GM10248 (cell line): Measurements from ENCODE around the gene KCNS1.

Experiments used
- CTCF ChIA-PET: fragments of 300-600 bp; sonication (Branson Sonifier 250); formaldehyde crosslinking; extraction: SDS; loops from one replicate; lab custom pipeline; 2021; ENCODE audit warnings: antibody characterized with exemption; lab: Yijun Ruan, JAX
- POLR2A ChIA-PET: fragments of 350-650 bp; sonication (Branson Sonifier 250); formaldehyde crosslinking; extraction: SDS; loops from one replicate; lab custom pipeline; 2020; ENCODE audit warnings: antibody characterized with exemption; lab: Yijun Ruan, JAX
- DNase-seq: peaks from one replicate; pipeline ENCODE4 v3.0.0; 2012; ENCODE audit errors: extremely low spot score
- CTCF ChIP-seq: IDR thresholded peaks from 2 replicates; pipeline ENCODE4 v1.5.1; 2012; ENCODE audit warnings: mild to moderate bottlenecking, low read depth; ENCODE audit errors: extremely low read depth, missing control alignments, control extremely low read depth

KCNS1 gene

GRCh38 chr20:45111285-45111684 is 10.4 kb upstream of the KCNS1 start:
- ChIA-PET POLR2A (no interaction called here), CTCF (interaction anchor here (0.8 to 13.2 kb wide), 18 partner anchors 8 to 240 kb away, joined by 3 to 183 read pairs (median 5); partner anchors contain the start of genes KCNS1, STK4 and WFDC12)
- TF ChIP-seq CTCF = no peak
- no peak for DNase-seq

DNA sequence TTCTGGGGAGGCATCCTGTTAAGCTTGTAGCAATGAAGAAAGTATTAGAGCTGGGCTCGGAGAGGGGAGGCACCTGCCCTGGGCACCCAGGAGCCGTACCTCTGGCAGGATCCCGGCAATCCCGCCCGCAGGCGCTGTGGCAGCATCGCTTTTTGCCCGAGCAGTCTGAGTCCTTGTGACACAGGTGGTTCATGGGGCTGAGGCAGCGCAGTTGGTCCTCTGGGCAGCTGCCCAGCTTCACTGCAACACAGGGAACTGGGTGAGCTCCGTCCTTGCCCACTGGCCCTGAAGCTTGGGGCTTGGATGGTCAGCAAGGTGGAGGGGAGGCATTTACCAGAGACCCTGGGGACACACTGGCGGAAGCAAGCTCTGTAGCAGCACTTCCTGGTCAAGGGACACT is 9.4 kb upstream of the KCNS1 start:
- DNase-seq = no peak
- ChIA-PET POLR2A (no interaction called here), CTCF (interaction anchor here (1.3 to 13.2 kb wide), 6 partner anchors 10 to 182 kb away, joined by 3 to 183 read pairs (median 26); partner anchors contain the start of gene KCNS1)
- no peak for TF ChIP-seq CTCF

DNA sequence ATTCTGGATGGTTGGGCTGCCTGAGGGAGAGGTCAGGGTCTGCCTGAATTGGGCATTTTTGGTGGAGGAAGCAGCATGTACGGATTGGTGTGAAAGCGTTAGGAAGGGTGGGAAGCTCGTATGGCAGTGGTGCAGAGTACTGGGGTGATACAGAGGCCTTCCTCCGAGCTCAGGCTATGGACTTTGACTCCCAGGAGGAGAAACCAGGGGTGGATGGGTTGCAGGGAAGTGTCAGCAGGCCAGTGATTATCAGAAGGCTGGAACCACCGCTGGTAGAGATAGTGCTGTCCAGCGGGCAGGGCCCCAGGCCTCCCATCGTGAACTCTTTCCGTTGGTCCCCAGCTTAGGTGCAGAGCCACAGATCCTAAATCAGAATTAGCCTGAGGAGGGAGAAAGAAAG is 8.7 kb upstream of the KCNS1 start:
- no peak for DNase-seq
- CTCF ChIA-PET = interaction anchor here (1.3 to 13.2 kb wide), 5 partner anchors 11 to 183 kb away, joined by 3 to 183 read pairs (median 38); partner anchors contain the start of gene KCNS1
- POLR2A ChIA-PET = no interaction called here
- TF ChIP-seq CTCF = no peak

DNA sequence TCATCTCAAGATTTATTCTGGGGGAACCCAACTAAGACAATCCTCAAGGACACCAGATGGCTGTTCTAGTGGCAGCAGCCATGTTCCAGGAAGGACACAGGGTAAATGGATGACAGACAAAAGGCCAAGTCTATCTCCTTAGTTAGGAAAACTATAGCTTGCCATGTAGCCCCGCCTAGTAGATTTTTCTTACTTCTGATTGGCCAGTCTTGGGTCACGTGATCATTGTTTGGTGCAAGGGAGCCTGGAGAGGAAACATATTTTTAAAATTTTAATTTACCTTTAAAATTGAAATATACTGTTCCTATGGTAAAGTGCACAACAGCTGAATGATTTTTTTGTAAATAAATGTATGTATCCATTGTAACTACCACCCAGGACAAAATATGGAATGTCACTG is 4.4 kb upstream of the KCNS1 start:
- no peak for TF ChIP-seq CTCF
- ChIA-PET CTCF (interaction anchor here (1.0 to 13.2 kb wide), 7 partner anchors 9 to 186 kb away, joined by 3 to 183 read pairs (median 9); partner anchors contain the start of genes KCNS1 and WFDC5), POLR2A (no interaction called here)
- DNase-seq = no peak

DNA sequence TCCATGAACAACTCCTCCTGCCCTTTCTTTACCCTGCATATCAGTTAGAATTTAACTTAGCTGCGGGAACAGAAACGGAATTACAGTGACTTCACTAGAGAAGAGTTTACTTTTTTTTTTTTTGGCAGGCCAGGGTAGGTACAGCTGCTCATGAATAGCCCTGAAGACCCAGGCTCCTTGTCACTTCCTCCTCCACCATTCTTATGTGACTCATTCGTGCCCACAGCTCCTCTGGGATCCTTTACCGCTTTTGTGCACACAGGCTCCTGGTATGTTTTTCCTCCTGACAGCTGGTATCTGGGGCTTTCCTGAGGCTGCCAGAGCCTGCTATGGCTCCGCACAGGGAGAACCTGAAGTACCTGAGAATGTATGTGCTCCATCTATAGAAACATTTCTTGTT is 3.9 kb upstream of the KCNS1 start:
- no peak for DNase-seq
- CTCF ChIA-PET = interaction anchor here (0.9 to 13.2 kb wide), 8 partner anchors 7 to 186 kb away, joined by 3 to 183 read pairs (median 10); partner anchors contain the start of genes KCNS1 and WFDC5
- TF ChIP-seq CTCF = no peak
- POLR2A ChIA-PET = no interaction called here

GRCh38 chr20:45103072-45103471 is 2.1 kb upstream of the KCNS1 start:
- TF ChIP-seq CTCF = no peak
- no peak for DNase-seq
- POLR2A ChIA-PET = no interaction called here
- CTCF ChIA-PET = interaction anchor here (2.4 to 4.7 kb wide), 2 partner anchors 9 to 188 kb away, joined by 16 to 17 read pairs; no protein-coding TSS in a partner anchor
